ENCODE results near the gene DPM2.

DPM2 gene

GRCh38 chr9:127937388-127938297 lies at the start of gene DPM2:
TSS of gene DPM2 (minus strand) at chr9:127937854. CDS start at chr9:127937820, 34 bp downstream.
- peak; percentile 64 to 70 for DNase-seq

- no peak for DNase-seq
Observed at GRCh38 chr9:127987103-127987614, 49.5 kb upstream of the DPM2 start.

- DNase-seq = no peak
Observed at GRCh38 chr9:127985011-127985410, 47.4 kb upstream of the DPM2 start.

GRCh38 chr9:127983847-127984289 lies 46.2 kb upstream of the DPM2 start:
- no peak for DNase-seq

- no peak for DNase-seq
Observed at GRCh38 chr9:127982912-127983311, 45.3 kb upstream of the DPM2 start.

- DNase-seq = no peak
Observed at GRCh38 chr9:127981559-127982121, 44.0 kb upstream of the DPM2 start.

- DNase-seq = peak; percentile 73 to 80
Observed at GRCh38 chr9:127980706-127981558, 43.3 kb upstream of the DPM2 start, which contains the start of gene EEIG1. TSS of gene EEIG1 (minus strand) at chr9:127980989. CDS start at chr9:127980137, 852 bp downstream.

GRCh38 chr9:127980060-127980705 lies 42.5 kb upstream of the DPM2 start:
- DNase-seq = no peak

GRCh38 chr9:127979333-127980059 lies 41.8 kb upstream of the DPM2 start:
- DNase-seq = no peak

- no peak for DNase-seq
Observed at GRCh38 chr9:127979015-127979332, 41.3 kb upstream of the DPM2 start.

- no peak for DNase-seq
Observed at GRCh38 chr9:127977884-127978647, 40.4 kb upstream of the DPM2 start.

- no peak for DNase-seq
Observed at GRCh38 chr9:127977009-127977883, 39.6 kb upstream of the DPM2 start.

GRCh38 chr9:127976498-127976897 lies 38.8 kb upstream of the DPM2 start:
- DNase-seq = no peak

- no peak for DNase-seq
Observed at GRCh38 chr9:127975376-127976315, 38.0 kb upstream of the DPM2 start.

- no peak for DNase-seq
Observed at GRCh38 chr9:127974769-127975261, 37.2 kb upstream of the DPM2 start.

- DNase-seq = no peak
Observed at GRCh38 chr9:127974001-127974768, 36.5 kb upstream of the DPM2 start.

GRCh38 chr9:127973169-127974000 lies 35.7 kb upstream of the DPM2 start:
- no peak for DNase-seq

Data from AML-193 (cell line).